ENCODE measurements around the gene ALDH3A1. TPM values are rescaled to one million over a fixed set of nuclear protein-coding genes. Genes with fewer than 3 reads are reported as not detected.

Gene ALDH3A1
- total and polyA plus RNA-seq, 3 donors from 2014 or later = 3.2 to 5.6 (median 4.2) TPM

GRCh38 chr17:19750835-19751234 lies 2.7 kb upstream of the ALDH3A1 start:
- Histone ChIP-seq H3K9me3 (no peaks in the 10 kb centered on the region), H3K4me1 (no peaks in the 10 kb centered on the region), H3K36me3 (ENCODE audit: low read depth, missing control alignments) (no peaks in the 10 kb centered on the region), H3K4me3 (no peak overlapping the region), H3K27ac (no peak overlapping the region), H3K27me3 (no peaks in the 10 kb centered on the region)
- no peak for TF ChIP-seq POLR2A (IDR thresholded peaks at IDR 0.05)
- TF ChIP-seq CTCF (IDR thresholded peaks at IDR 0.05) = no peak
- DNase-seq = no peak
- intact Hi-C loops (cut with DNase I; ENCODE audit: low total_unique reads) = no loop called here
- WGBS, 2 donors = 91 to 92% methylated on average over 3 of the region's 3 CpGs

GRCh38 chr17:19750020-19750572 lies 2.0 kb upstream of the ALDH3A1 start:
- Histone ChIP-seq H3K27ac (no peak overlapping the region), H3K9me3 (no peaks in the 10 kb centered on the region), H3K36me3 (ENCODE audit: low read depth, missing control alignments) (no peaks in the 10 kb centered on the region), H3K4me1 (peaks cover 4% of the 10 kb centered on the region), H3K4me3 (no peak overlapping the region), H3K27me3 (no peaks in the 10 kb centered on the region)
- WGBS, 2 donors = 89 to 94% methylated on average over 9 of the region's 9 CpGs
- DNase-seq = no peak
- no peak for TF ChIP-seq POLR2A (IDR thresholded peaks at IDR 0.05)
- intact Hi-C loops (cut with DNase I; ENCODE audit: low total_unique reads) = no loop called here

- no peak overlapping the region for H3K27ac ChIP-seq
- intact Hi-C loops (cut with DNase I; ENCODE audit: low total_unique reads) = no loop called here
- no peaks in the 10 kb centered on the region for H3K9me3 ChIP-seq
- WGBS, 2 donors = 81 to 85% methylated on average over 12 to 13 of the region's 13 CpGs
- peaks cover 6% of the 10 kb centered on the region for H3K4me1 ChIP-seq
- H3K4me3 ChIP-seq = no peak overlapping the region
- no peaks in the 10 kb centered on the region for H3K36me3 ChIP-seq (ENCODE audit: low read depth, missing control alignments)
- DNase-seq = no peak
- H3K27me3 ChIP-seq = no peaks in the 10 kb centered on the region
- TF ChIP-seq POLR2A (IDR thresholded peaks at IDR 0.05) = no peak
- TF ChIP-seq CTCF (IDR thresholded peaks at IDR 0.05) = no peak
These were observed 702 bp upstream of the ALDH3A1 start for GRCh38 chr17:19748807-19749193.

GRCh38 chr17:19747159-19747719 lies 859 bp downstream of the ALDH3A1 start:
- Histone ChIP-seq H3K36me3 (ENCODE audit: low read depth, missing control alignments) (no peaks in the 10 kb centered on the region), H3K27me3 (no peaks in the 10 kb centered on the region), H3K4me3 (no peak overlapping the region), H3K27ac (no peak overlapping the region), H3K4me1 (peaks cover 6% of the 10 kb centered on the region), H3K9me3 (no peaks in the 10 kb centered on the region)
- 86 to 100% methylated on average over 1 to 13 of the region's 13 CpGs for WGBS, 2 donors
- DNase-seq = no peak
- intact Hi-C loops (cut with DNase I; ENCODE audit: low total_unique reads) = no loop called here
- no peak for TF ChIP-seq CTCF (IDR thresholded peaks at IDR 0.05)

- Histone ChIP-seq H3K27ac (no peak overlapping the region), H3K4me1 (peaks cover 6% of the 10 kb centered on the region), H3K9me3 (no peaks in the 10 kb centered on the region), H3K4me3 (no peak overlapping the region), H3K36me3 (ENCODE audit: low read depth, missing control alignments) (no peaks in the 10 kb centered on the region), H3K27me3 (no peaks in the 10 kb centered on the region)
- intact Hi-C loops (cut with DNase I; ENCODE audit: low total_unique reads) = no loop called here
- WGBS, 2 donors = 73 to 89% methylated on average over 20 of the region's 20 CpGs
- no peak for DNase-seq
- TF ChIP-seq POLR2A (IDR thresholded peaks at IDR 0.05) = no peak
- no peak for TF ChIP-seq CTCF (IDR thresholded peaks at IDR 0.05)
These were observed 1.6 kb downstream of the ALDH3A1 start for GRCh38 chr17:19746517-19746916.
